CD4-positive, alpha-beta T cell treated with Interferon alpha-2 for 1 hour (primary cell): ENCODE measurements around the gene KCNH8.

Experiments used
- DNase-seq, 2 donors: peaks; one replicate each; pipeline ENCODE4 v3.0.0-alpha.2; 2020 to 2022

KCNH8 gene

DNA sequence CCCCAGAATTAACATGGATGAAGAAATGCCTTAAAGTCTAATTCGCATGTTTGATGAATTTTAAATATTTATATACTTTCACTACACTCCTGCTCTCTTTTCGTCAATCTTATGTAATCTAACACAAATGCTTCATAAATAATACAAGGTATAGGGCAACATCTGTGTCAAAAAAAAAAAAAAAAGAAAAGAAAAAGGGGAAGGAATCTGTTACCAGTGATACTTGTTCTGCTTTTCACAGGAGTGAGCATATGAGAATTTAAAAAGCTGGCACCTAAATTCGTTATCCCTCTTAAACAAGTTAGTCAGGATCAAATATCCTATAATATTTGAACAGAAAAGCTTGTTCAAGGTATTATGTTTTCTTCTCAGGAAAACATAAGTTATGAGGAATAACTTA is 243.8 kb downstream of the KCNH8 start:
- no peak for DNase-seq

DNA sequence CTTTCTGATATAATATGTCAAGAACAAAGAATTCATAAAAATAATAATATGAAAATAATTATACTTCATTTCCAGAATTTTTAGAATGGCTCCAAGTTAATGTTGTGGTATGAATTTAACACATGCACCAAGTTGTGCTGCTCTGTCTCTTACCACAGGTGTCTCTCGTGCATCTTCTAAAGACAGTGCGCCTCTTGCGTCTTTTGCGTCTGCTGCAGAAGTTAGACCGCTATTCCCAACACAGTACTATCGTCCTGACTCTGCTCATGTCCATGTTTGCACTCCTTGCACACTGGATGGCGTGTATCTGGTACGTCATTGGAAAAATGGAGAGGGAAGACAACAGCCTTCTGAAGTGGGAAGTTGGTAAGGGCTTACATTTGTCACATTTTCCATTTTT is 246.6 kb downstream of the KCNH8 start:
- DNase-seq = no peak

DNA sequence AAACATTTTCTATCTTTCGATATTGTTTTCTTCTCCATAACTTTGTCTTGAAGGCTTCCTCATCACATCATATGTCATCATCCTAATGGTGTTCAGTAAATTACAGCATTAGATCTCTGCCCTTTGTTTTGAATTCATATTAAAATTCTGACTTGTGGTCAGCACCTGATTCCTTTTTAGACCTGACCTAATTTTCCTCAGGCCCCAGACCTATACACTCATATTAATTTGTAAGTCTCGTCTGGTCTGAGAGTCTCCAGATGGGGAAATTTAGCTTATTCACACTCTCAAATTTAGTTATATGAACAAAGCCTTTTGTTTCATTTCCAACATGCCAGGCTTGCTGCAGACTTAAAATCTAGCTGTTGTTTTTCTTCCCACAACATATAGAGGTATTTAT is 248.4 kb downstream of the KCNH8 start:
- DNase-seq = no peak

DNA sequence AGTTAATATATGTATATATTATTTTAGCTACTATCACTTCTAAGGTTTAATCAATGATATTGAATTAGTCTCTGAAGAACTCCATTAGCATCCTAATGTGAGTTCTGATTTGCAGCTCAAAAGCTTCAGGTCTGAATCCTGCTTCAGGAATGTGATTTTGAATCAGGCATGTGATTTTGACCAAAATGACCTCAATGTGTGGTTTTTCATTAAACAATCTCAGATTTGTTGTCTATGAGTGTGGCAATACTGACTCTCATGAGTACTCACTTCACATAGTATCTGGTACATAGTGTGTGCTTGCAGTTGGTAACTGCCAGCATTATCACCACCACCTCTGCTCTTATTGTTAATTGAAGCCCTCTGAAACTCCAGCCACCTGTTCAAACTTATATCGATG is 251.0 kb downstream of the KCNH8 start:
- no peak for DNase-seq

DNA sequence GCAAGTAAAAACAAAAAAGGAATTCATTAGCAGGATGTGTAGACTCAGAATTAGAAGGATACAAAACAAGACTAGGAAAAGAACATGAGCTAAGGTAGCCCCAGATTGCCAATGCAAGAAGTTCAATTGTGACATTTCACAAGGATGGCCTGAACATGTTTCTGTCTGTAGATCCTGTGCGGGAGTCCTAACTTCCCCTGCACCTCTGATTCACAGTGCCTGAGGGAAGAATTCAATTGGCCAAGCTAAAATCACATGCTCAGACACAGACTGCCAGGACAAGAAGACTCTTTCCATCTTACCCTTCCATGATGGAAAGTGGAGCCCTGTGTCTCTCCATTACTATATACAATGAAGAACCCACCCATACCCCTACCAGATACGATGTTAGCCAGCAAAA is 251.5 kb downstream of the KCNH8 start:
- DNase-seq = no peak

DNA sequence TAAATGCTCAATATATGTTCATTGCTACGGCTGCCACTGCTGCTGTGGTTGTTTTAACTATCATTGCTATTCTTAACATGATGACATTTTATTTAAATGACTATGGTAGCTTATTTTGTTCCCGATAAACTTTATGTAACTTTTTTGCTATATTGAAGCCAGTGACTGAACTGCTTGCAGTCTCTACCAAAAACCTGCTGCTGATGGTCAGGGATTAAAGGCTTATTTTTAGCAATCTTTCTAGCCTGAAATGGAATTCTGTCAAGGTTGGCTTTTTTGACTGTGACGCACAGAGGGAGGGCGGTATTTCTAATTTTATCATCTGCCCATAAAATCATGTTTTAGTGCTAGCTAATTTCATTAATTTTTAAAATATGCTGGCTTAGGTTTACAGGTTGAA is 271.8 kb downstream of the KCNH8 start:
- DNase-seq = no peak

DNA sequence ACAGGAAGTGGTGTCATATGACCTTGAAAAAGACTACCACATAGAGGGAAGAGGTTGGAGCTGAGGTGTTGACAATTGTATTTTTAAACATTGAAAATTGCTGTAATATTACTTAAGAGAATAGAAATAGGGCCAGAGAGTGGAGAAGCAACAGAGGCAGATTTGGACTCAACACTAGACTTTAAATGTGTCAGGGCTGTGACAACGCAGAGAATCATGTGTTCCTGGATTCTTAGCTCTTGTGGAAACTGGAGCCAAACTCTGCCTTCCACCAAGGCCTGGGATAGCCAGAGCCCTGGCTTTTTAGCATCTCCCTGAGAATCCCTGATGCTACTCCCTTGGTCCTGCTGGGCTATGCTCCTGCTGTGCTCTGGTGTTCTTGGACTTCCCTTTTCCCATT is 277.5 kb downstream of the KCNH8 start:
- no peak for DNase-seq

DNA sequence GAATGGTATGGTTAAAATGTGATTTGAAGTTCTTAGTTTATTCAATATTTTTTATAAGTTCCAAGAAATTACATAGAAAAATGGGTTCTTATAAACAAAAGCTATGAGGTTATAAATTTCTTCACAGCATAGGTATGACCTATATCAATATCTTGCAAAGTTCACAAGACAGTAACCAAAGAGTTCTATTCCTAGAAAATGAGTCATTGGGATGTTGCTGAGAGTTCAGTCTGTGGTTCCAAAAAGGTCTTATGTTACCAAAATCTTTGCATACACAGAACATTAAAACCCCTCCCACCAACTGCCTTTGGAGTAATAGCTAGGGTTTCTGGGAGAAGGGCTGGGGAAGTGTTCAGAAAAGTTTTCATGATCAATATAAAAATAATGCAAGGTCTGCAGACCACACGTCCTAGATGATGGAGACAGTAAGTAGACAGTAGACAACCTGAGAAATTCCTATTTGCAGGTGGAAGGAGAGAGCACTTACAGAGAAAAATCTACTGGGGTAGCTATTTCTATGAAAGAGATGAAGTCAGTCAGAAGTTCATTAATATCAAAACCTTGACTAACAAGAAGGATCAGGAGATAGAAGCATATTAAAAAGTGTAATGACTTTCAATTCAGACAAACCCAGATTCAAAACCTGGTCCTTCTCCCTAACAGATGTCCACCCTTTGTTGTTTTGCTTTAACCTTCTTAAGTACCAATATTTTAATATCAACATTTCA is 279.3 kb downstream of the KCNH8 start:
- DNase-seq = no peak

DNA sequence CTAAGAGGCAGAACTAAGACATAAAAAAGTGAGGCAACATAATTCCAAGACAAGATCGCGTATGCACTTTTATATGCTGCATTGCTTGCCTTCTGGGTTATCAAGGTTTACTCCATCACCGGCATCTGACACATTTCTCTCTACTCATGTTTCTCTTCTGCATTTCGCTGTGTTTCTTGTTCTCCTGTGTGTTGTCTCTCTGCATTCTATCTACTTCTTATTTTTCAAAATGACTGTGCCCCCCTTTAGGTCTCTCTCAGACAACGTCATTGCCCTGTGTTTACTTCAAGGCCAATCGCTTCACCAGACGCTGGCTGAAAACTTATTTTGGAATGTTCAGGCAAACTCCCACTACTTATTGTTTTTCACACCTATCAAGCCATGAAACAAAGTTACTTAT is 280.4 kb downstream of the KCNH8 start:
- DNase-seq = no peak

DNA sequence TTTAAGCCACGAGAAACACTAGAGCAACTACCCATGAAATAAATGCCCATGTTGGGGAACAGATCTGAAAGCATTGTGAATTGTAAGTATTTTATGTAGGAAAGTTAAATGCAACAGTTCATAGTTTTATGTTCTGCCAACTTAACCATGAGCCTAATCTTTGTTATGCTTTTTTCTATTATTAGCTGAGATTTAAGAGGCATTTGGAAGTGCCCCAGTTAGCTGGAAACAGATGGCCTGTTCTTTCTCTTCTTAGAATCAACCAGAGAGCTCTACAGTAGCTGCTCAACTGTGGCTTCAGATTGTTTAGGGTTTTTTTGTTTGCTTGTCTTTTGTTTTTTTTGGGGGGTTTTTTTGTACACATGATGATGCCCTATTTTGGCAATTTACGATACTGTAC is 284.4 kb downstream of the KCNH8 start:
- DNase-seq = no peak

DNA sequence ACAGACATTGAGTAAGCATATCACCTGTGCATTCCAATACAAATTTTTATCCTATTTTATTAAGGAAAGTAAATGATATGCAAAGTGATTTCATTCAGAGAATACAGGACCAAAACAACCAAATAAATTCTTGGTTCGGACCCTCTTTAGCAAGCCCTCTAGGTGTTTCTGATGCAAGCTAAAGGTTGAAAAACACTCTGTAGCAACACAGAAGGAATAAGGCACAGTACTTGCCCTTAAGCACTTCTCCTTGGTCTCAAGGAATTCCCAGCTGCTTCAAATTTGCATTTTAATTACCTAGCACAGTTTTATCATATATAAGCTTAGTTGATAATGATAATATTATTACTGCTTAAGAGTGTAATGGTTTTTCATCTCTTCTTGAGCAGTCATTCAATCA is 288.4 kb downstream of the KCNH8 start:
- no peak for DNase-seq

DNA sequence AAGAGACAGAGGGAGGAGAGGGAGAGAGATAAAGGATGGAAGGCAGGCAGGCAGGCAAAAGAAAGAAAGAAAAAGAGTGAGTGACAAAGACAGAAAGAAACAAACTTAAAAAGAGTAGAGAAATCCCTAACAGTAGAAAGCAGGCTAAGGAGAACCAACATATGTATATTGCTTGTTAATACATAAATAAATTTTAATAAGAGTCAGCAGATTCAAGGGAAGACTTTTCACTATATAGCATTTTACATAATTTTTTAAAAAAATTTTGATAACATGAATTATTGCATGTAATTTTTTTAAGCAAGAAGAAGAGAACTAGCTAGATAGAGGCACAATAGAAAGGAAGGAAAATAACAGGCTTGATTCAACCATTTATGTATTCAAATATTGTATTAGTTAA is 291.6 kb downstream of the KCNH8 start:
- no peak for DNase-seq

DNA sequence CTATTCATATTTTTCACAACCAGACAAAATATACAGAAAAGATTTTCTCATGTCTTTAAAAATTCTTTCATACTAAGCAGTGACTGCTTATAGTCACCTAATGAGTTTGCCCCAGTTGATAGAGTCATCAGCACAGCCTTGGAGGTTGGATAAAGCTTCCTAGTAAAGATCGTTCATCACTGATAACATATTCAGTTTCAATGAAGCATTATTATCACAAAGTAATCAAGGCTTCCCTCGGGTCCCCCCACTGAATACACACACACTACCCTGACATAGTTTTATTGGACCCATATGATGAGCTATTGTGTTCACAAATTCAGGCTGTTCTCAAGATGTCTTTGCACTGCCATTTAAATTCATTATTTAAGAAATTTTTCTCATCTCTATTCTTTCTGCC is 297.8 kb downstream of the KCNH8 start:
- no peak for DNase-seq

DNA sequence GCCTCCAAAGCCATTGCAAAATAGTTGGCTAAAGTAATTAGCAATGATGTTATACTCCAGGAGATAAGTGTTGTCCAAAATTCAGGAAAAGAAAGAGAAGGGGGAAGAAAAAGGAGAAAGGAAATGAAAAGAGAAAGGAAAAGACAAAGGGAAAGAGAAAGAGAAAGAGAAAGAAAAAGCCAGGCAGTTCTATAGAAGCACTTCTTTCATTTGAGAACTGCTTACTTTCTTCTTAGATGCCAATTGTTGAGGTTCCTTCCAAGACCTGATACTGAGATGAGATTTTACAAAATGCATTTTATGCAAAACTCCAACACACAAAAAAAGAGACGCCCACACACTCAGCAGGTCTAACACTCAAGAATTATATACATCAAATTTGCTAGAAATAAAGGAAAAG is 298.4 kb downstream of the KCNH8 start:
- no peak for DNase-seq

DNA sequence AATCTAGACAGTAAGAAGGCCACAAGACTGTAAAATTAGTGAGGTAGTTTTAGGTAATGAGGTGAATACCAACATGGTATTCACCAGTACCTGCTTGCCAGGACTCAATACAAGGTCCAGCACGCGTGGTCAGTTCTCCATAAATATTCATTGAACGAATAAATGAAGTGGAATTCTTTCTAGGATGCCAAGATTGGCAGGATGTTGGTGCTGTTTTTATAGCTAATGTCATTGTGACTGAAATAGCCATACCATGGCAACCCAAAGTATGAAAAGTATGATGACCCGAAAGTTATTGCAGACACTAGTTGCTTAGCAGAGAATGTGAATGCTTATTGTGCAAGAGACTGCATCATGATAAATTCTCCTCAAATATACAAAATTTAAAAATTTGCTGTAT is 307.2 kb downstream of the KCNH8 start:
- no peak for DNase-seq

DNA sequence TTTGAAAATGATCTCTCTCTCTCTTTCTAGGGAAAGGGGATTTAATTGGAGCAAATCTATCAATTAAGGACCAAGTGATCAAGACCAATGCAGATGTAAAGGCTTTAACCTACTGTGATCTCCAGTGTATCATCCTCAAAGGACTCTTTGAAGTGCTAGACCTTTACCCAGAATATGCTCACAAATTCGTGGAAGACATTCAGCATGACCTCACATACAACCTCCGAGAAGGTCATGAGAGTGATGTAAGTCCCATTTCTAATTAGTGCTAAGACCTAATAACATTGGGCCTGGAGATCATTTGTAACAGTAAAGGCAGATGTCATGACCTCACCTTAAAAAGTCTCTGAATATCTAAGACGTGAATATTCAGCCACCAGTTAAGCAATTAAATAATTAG is 308.4 kb downstream of the KCNH8 start:
- DNase-seq = no peak

DNA sequence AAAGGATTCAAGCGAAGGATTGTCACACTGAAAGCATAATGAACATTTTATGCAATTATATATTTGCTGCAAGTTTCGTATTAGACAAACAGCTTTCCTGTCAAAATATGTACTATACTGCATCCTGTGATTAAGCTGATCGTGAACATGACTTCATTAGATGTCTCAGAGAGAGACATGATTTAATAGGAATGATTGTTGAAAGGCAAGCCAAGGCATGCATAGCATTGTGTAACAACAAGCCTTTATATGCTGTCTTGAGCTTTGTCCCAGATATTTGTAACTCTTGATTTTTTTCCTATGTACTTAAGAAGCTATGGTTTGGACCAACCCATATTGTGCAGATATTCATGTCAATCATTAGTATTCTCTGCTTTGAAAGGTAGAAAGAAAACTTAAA is 309.1 kb downstream of the KCNH8 start:
- no peak for DNase-seq

DNA sequence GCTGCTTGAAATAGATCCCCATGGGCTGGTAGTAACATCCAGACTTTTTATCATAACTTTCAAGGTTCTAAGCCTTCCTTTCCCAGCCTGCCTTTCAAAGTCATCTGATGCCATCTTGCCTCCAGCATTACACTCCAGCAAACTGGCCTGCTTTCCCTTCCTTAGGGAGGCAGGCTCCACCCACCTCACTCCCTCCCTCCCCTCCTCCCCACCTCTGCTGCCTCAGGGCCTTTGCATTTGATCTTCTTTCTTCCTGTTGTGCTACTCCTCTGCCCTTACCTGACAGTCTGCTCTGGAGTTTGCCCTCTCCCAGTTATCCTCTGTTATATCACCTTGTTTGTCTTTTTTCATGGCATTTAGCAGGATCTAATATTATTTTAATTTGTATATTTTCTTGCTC is 319.5 kb downstream of the KCNH8 start:
- DNase-seq = no peak

DNA sequence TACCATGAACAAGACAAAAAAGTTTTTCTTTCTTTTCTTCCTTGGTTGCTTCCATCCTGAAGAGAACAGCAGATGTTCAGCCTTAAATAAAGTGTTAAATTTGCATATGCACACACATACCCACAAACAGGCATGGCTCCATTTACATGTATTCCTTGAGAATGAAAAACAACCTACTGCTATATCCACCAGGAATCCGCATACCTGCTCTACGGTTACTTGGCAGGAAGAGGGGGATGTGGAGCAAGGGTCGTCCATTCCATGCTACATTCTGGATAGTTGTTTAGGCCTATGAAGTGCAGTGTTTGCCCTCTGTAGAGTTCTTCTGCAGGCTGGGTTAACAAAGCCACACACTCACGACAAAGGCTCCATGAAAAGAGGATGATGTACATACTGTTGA is 322.8 kb downstream of the KCNH8 start:
- DNase-seq = no peak

DNA sequence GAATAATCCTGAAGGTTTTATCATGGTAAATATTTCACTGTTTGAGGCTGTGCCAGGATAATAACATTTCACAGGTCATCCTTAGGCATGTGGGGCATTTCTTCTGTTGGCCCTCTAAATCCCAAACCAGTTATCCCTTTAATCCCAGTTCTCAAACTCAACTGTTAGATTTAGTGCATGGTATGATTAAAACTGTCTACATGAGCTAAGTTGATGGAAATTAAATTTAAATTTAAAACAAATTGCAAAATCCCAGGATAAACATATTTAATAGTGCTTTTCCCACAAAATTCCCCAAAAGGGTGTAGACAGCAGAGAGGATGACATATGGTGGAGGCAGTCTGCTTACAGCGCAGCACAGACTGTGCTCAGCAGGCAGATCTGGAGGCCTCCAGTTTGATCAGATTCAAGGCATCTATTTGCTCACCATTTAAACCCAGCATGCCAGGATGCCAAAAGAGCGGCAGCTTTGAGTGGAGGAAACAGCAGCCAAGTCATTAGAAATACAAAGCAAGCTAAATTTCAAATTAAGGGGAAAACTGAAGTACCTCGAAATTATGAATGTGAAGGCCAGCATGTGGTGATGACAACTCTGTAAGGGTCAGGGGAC is 325.8 kb downstream of the KCNH8 start:
- no peak for DNase-seq

DNA sequence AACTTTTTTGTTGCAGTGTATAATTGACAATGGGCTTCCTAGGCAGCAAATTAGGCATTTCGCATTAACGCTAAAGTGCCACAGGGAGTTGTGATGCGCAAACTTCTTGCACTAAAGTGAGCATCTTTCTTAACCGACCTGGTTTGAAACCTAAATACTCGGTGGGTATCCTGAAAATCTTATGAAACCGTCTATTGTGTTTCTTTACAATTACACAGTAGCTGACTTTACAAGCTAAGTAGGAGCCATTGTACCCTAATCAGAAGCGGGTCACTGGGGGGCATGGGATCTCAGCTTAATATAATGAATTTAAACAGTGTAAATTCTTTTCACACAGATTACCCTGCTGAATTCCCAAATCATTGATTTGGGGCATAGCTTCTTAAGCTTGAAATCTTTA is 328.0 kb downstream of the KCNH8 start:
- DNase-seq = no peak

DNA sequence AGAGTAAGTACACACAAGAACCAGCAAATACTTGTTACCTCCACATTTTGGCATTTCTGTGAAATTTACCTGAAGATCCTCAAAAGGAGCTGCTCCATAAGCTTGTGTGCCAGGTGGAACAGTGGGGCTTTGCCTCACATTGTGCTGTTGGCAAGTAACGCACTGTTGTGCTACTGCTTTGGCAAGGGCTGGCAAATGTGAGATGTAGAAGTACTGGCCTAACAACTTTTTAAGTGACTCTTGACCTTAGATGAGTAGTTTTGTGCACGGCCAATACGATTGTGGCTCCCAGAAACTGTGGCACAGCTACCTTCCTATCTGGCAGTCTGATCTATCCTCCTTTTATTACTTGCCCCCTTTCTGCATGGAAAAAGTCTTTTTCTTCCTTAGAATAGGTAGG is 337.0 kb downstream of the KCNH8 start:
- DNase-seq = no peak

DNA sequence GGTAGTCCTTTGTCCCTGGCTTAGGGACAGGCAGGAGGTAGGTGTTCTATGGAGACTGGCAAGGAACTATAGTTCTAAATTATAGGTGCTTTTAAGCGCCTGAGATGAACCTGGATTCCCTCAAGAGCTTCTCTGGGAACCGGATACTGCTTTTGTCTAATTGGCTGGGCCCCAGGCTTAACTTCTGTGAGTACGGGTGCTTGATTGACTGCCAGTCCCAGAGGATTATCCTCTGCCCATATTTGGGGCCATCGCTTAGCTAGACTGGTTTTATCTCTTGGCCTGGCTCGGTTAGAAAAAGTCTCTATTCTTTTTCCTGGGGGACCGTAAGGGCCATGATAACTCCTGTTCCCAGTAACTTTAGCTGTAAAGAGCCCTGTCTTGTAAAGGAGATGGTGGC is 339.1 kb downstream of the KCNH8 start:
- DNase-seq = no peak

DNA sequence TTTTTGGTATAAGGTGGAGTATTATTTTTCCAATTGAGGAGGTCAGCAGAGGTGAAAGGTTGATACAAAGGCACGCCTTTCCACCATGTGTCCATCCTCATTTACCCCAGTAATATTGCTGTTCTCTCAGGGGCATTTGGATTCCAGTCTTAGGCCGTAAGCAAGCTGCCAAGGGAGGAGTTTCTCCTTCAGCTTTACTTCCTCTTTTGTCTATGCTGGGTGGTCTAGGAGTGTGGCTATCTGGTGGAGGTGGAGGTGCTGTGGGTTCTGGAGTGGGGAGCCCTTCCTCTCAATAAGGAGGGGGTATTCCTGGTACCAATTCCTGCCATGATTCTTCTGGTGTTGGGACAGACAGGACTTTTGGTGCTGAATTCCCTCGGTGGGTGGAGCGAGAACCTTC is 340.6 kb downstream of the KCNH8 start:
- DNase-seq = no peak

DNA sequence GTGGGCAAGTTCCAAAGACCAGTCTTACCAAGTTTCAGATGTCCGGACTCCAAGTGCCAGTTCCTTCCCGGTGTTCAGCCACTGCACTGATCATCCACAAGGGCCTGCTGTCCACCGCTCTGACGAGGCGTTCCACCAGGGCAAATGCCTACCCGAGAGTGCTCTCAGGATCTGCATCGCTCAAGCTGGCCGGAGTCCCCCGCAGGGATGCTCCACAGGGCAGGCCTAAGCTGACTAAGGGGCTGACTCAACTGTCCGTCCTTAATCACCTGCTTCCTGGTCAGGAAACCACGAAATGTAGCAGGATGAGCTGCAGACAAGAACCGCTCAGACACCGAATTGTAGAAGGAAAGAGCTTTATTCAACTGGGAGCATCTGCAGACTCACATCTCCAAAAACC is 341.6 kb downstream of the KCNH8 start:
- DNase-seq = no peak
